ENCODE results near the gene DPP3. TPM values are rescaled to one million over a fixed set of nuclear protein-coding genes. Genes with fewer than 3 reads are reported as not detected.

Gene DPP3
- total and polyA plus RNA-seq, 2 of the 4 experiments (the other 2 are of a cell fraction) = 51.8 to 66.3 TPM

- Histone ChIP-seq H2BK15ac (ENCODE audit: low read depth, low read length) (no peak overlapping the region), H3K14ac (replicated peaks; ENCODE audit: low read depth, low read length) (no peak overlapping the region), H3K9me3 (ENCODE audit: control insufficient read depth, insufficient read depth, low read length) (peaks cover 4% of the 10 kb centered on the region; the same call in 1 of the 2 replicates), H3K4ac (ENCODE audit: low read depth, low read length) (no peak overlapping the region), H3K27me3 (ENCODE audit: control insufficient read depth, insufficient read depth, low read length) (peaks cover 16% of the 10 kb centered on the region), H2BK20ac (ENCODE audit: low read depth, low read length) (no peak overlapping the region), H2AK9ac (replicated peaks; ENCODE audit: low read depth, low read length, poor library complexity) (no peak overlapping the region), H3K27ac (ENCODE audit: insufficient read depth, low read length) (no peak overlapping the region), H2BK120ac (ENCODE audit: low read depth, low read length) (no peak overlapping the region), H4K8ac (ENCODE audit: low read depth in 2 of 2, low read length in 2 of 2) (no peak overlapping the region), H3K4me2 (ENCODE audit: low read depth, low read length) (no peak overlapping the region), H3K4me1 (ENCODE audit: control insufficient read depth, insufficient read depth, low read length) (0 out of 2 replicates have a peak, but pooled peaks cover 3% of the 10 kb centered on the region), H3K56ac (ENCODE audit: extremely low read depth, insufficient read depth, low read length) (no peak overlapping the region), H3K23ac (ENCODE audit: low read depth, low read length) (no peak overlapping the region), H3K18ac (ENCODE audit: low read depth, low read length) (no peak overlapping the region), H2AK5ac (ENCODE audit: low read depth, low read length) (no peak overlapping the region), H4K20me1 (ENCODE audit: insufficient read depth, low read length) (no peaks in the 10 kb centered on the region), H3K4me3 (ENCODE audit: insufficient read depth, low read depth, low read length) (no peak overlapping the region), H3K9ac (ENCODE audit: low read depth, low read length) (no peak overlapping the region), H2BK5ac (ENCODE audit: low read depth, low read length, poor library complexity, severe bottlenecking) (no peak overlapping the region), H4K91ac (ENCODE audit: insufficient read depth, low read depth, low read length) (no peak overlapping the region), H3K79me1 (ENCODE audit: low read depth in 1 of 2, low read length in 2 of 2) (no peaks in the 10 kb centered on the region), H4K5ac (ENCODE audit: low read depth, low read length) (no peak overlapping the region), H3K9me1 (ENCODE audit: insufficient read depth, low read length) (no peaks in the 10 kb centered on the region), H2AFZ (replicated peaks; ENCODE audit: low read length, poor library complexity) (no peak overlapping the region), H3K36me3 (ENCODE audit: control insufficient read depth, insufficient read depth, low read length) (no peaks in the 10 kb centered on the region)
- ATAC-seq (ENCODE audit: low read depth) (no peak), DNase-seq (no peak)
- no peak for TF ChIP-seq NFE2L2 (IDR thresholded peaks at IDR 0.05; ENCODE audit: low read depth, low read length)
- in situ Hi-C loops (cut with MboI; ENCODE audit: low sequenced_read_pairs) (no loop called here), intact Hi-C loops (cut with micrococcal nuclease) (no loop called here), dilution Hi-C loops (cut with HindIII; ENCODE audit: low sequenced_read_pairs, unreplicated experiment) (no loop called here)
- CTCF ChIA-PET = no interaction called here
- no CpG with 5 or more reads among the region's 5 CpGs for WGBS, 2 experiments (ENCODE audit: extremely low coverage in 2 of 2, insufficient read length in 1 of 2)
- BruUV-seq (replicated peaks) = no TSS peak
- POLR2A ChIA-PET (ENCODE audit: unreplicated experiment) = no interaction called here
These were observed 21.0 kb upstream of the DPP3 start for GRCh38 chr11:66459138-66459778.

All from IMR-90 (cell line).